GM12878 (cell line): Measurements from ENCODE around the gene SENP3. TPM values are rescaled to one million over a fixed set of nuclear protein-coding genes. Genes with fewer than 3 reads are reported as not detected.

Experiments
- BMI1 ChIP-seq: fragments of 450-650 bp; IDR thresholded peaks from 2 replicates; pipeline ENCODE4 v1.6.1; 2016; ENCODE audit warnings: mild to moderate bottlenecking, moderate library complexity, borderline replicate concordance
- NFIC ChIP-seq: IDR thresholded peaks from 2 replicates; pipeline ENCODE4 v1.6.1; 2012; ENCODE audit warnings: low read depth, mild to moderate bottlenecking, inconsistent platforms, low read length, moderate library complexity
- polyA plus RNA-seq, 11 experiments: library from polyadenylated mRNA; depleted of rRNA in 4 of 11; unstranded in 6 of 11; stranded (reverse) in 5 of 11; fragments of >200 nt; fragmentation: Nextera tagmentation in 4 of 11; fragmentation: Illumina TruSeq in 1 of 11; extraction: Ambion mirVana in 4 of 11; extraction: Trizol in 1 of 11; gene quantifications; 1 replicate in 1 of 11; 2 replicates in 10 of 11; pipeline versions ENCODE4 v1.2.1 to v1.2.3, GENCODE V29; 2011 to 2016; ENCODE audit warnings: inconsistent platforms in 2 of 11, missing spikeins in 2 of 11, low read depth in 1 of 11
- total RNA-seq, 4 experiments: library from RNA; depleted of rRNA in 3 of 4; stranded (reverse); fragments of >200 nt in 3 of 4; fragmentation: Illumina TruSeq in 1 of 4; extraction: Trizol in 1 of 4; gene quantifications; 2 replicates each; pipeline versions ENCODE4 v1.2.1 to v1.2.3, GENCODE V29; 2013 to 2021
- TF ChIP-seq, protein P1 (sequence below): fragments of 450-650 bp; IDR thresholded peaks from 2 replicates; pipeline ENCODE4 v1.6.1; 2018; ENCODE audit warnings: mild to moderate bottlenecking, low read depth, moderate library complexity; ENCODE audit not compliant: partially characterized antibody
- TF ChIP-seq, protein P2 (sequence below): IDR thresholded peaks from 2 replicates; pipeline ENCODE4 v1.6.1; 2012; ENCODE audit warnings: low read depth, low read length, improper control_type of control experiment

The SENP3 gene
- total and polyA plus RNA-seq, 10 of the 15 experiments (the other 5 are each of a cell fraction or from before 2014, with no cell fraction given): 1.8 to 113 (median 72.3) TPM

DNA sequence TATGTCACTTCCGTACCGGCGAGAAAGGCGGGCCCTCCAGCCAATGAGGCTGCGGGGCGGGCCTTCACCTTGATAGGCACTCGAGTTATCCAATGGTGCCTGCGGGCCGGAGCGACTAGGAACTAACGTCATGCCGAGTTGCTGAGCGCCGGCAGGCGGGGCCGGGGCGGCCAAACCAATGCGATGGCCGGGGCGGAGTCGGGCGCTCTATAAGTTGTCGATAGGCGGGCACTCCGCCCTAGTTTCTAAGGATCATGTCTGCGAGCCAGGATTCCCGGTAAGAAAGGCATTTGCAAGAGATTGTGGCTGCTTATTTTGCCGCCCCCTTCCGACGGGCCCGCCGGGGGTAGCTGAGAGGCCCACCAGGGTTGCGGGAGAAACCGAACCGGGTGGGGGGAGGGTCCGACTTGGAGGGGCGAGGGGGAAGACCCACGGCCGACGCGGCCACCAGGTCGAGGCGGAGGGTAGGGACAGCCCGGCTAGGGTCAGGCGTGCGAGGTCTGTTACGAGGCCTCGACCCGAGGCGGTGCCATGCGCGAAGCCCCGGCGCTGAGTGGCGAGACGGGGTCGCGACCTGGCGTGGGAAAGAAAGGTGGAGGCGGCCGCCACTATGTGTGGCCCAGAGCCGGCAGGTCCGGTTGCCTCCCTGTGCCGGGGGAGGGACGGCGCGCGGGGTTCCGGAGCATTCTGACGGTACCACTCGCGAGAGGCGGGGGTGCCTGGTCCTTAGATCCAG is 11.0 kb downstream of the SENP3 start (continued):
- TF ChIP-seq, protein P1, sequence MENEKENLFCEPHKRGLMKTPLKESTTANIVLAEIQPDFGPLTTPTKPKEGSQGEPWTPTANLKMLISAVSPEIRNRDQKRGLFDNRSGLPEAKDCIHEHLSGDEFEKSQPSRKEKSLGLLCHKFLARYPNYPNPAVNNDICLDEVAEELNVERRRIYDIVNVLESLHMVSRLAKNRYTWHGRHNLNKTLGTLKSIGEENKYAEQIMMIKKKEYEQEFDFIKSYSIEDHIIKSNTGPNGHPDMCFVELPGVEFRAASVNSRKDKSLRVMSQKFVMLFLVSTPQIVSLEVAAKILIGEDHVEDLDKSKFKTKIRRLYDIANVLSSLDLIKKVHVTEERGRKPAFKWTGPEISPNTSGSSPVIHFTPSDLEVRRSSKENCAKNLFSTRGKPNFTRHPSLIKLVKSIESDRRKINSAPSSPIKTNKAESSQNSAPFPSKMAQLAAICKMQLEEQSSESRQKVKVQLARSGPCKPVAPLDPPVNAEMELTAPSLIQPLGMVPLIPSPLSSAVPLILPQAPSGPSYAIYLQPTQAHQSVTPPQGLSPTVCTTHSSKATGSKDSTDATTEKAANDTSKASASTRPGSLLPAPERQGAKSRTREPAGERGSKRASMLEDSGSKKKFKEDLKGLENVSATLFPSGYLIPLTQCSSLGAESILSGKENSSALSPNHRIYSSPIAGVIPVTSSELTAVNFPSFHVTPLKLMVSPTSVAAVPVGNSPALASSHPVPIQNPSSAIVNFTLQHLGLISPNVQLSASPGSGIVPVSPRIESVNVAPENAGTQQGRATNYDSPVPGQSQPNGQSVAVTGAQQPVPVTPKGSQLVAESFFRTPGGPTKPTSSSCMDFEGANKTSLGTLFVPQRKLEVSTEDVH: peak; percentile 24
- TF ChIP-seq NFIC (peak; percentile 76; the same call in 1 of the 2 replicates), BMI1 (peak; percentile 88)
- TF ChIP-seq, protein P2, sequence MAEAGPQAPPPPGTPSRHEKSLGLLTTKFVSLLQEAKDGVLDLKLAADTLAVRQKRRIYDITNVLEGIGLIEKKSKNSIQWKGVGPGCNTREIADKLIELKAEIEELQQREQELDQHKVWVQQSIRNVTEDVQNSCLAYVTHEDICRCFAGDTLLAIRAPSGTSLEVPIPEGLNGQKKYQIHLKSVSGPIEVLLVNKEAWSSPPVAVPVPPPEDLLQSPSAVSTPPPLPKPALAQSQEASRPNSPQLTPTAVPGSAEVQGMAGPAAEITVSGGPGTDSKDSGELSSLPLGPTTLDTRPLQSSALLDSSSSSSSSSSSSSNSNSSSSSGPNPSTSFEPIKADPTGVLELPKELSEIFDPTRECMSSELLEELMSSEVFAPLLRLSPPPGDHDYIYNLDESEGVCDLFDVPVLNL: 0 out of 2 replicates have a peak, but pooled peaks have one; percentile 3
